ENCODE measurements around the gene MYLK4.
A peak's percentile ranks its signal among the peaks of the same experiment; 100 is the strongest.

DNA sequence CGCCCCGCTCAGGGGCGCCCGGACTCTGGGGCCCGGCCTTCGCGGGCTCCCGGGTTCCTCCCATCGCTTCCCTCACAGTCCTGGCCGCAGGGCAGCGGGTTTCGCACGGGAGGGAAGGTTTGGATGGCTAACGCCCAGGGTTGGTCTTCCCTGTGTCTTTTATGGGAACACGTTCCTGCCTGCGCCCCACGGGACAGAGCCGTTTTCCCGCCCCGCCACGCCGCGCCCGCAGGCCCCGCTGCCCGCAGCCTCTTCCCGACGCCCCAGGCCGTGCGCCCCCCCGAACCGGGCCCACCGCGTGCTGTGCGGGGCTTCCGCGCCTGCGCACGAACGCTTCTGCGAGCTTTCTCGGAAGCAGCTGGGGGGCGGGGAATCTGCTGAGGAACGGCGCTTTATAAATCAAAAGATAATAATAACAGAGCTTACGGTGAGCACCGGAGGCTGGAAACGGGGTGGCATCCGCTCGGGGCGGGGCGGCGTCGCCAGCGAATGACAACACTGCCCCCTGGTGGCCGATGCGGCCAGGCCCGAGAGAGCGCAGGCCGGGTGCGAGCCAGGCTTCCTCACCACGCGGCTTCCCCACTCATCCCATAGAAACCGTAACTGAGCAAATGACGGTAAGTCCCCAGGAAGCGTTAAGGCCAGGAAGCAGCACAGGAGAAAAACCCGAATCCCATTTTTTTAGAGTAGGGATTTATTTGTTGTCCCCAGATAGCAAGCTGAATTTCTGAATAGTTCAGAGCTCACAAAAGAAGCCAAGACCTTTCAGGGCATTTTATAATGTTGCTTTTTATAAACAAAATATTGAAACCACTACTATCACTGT is 116.4 kb downstream of the MYLK4 start:
- TF ChIP-seq, protein P1, sequence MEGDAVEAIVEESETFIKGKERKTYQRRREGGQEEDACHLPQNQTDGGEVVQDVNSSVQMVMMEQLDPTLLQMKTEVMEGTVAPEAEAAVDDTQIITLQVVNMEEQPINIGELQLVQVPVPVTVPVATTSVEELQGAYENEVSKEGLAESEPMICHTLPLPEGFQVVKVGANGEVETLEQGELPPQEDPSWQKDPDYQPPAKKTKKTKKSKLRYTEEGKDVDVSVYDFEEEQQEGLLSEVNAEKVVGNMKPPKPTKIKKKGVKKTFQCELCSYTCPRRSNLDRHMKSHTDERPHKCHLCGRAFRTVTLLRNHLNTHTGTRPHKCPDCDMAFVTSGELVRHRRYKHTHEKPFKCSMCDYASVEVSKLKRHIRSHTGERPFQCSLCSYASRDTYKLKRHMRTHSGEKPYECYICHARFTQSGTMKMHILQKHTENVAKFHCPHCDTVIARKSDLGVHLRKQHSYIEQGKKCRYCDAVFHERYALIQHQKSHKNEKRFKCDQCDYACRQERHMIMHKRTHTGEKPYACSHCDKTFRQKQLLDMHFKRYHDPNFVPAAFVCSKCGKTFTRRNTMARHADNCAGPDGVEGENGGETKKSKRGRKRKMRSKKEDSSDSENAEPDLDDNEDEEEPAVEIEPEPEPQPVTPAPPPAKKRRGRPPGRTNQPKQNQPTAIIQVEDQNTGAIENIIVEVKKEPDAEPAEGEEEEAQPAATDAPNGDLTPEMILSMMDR (IDR thresholded peaks at IDR 0.05), result peak; percentile 92 to 98 (median 94)
- no peak for TF ChIP-seq POLR2A (IDR thresholded peaks at IDR 0.05)
